Lung microvascular endothelial cell (primary cell): Measurements from ENCODE around the gene PPP2R5C. TPM values are rescaled to one million over a fixed set of nuclear protein-coding genes. Genes with fewer than 3 reads are reported as not detected.
"Not testable (repeated sequence)": the region's sequence is repeated elsewhere in the genome, so short reads cannot be mapped to it uniquely, and the experiment has no call there.

Experiments
- DNase-seq, 2 donors: peaks; one replicate each; pipeline versions ENCODE4 v3.0.0 to v3.0.0-alpha.2; 2010; ENCODE audit warnings: low read depth in 2 of 2
- total RNA-seq: library from RNA; depleted of rRNA; stranded (reverse); fragments of >200 nt; gene quantifications from 2 replicates; pipeline ENCODE4 v1.2.1, GENCODE V29; 2014

PPP2R5C gene
- total RNA-seq, 1 donor from 2014 or later, result 65.9 TPM

- no peak for DNase-seq
Measured at GRCh38 chr14:101726954-101727302, 34.6 kb upstream of the PPP2R5C start.

- DNase-seq, result no peak
Measured at GRCh38 chr14:101727611-101728366, 33.7 kb upstream of the PPP2R5C start.

- no peak for DNase-seq
Measured at GRCh38 chr14:101728367-101728742, 33.2 kb upstream of the PPP2R5C start.

GRCh38 chr14:101729382-101729781 lies 32.1 kb upstream of the PPP2R5C start:
- no peak for DNase-seq

GRCh38 chr14:101730157-101730556 lies 31.4 kb upstream of the PPP2R5C start:
- not testable (repeated sequence) for DNase-seq

GRCh38 chr14:101730626-101731186 lies 30.8 kb upstream of the PPP2R5C start:
- DNase-seq, result no peak

GRCh38 chr14:101731187-101732080 lies 30.1 kb upstream of the PPP2R5C start:
- peak; percentile 51 to 75 for DNase-seq

- no peak for DNase-seq
Measured at GRCh38 chr14:101732118-101732517, 29.4 kb upstream of the PPP2R5C start.

- peak in 1 of 2 donors; percentile 49 for DNase-seq
Measured at GRCh38 chr14:101733211-101733610, 28.3 kb upstream of the PPP2R5C start.

GRCh38 chr14:101734246-101734847 lies 27.2 kb upstream of the PPP2R5C start:
- DNase-seq, result no peak

GRCh38 chr14:101735453-101735852 lies 26.1 kb upstream of the PPP2R5C start:
- no peak for DNase-seq

- no peak for DNase-seq
Measured at GRCh38 chr14:101736071-101736470, 25.4 kb upstream of the PPP2R5C start.

- DNase-seq, result no peak
Measured at GRCh38 chr14:101736585-101736984, 24.9 kb upstream of the PPP2R5C start.

- DNase-seq, result no peak
Measured at GRCh38 chr14:101737414-101738339, 23.8 kb upstream of the PPP2R5C start.

GRCh38 chr14:101738703-101739320 lies 22.7 kb upstream of the PPP2R5C start:
- no peak for DNase-seq

- no peak for DNase-seq
Measured at GRCh38 chr14:101739446-101740141, 21.9 kb upstream of the PPP2R5C start.

GRCh38 chr14:101740981-101741380 lies 20.5 kb upstream of the PPP2R5C start:
- DNase-seq, result no peak

GRCh38 chr14:101743701-101744100 lies 17.8 kb upstream of the PPP2R5C start:
- no peak for DNase-seq

GRCh38 chr14:101744382-101744781 lies 17.1 kb upstream of the PPP2R5C start:
- not testable (repeated sequence) for DNase-seq

- not testable (repeated sequence) for DNase-seq
Measured at GRCh38 chr14:101749756-101750155, 11.8 kb upstream of the PPP2R5C start.
